ENCODE results near the gene HNRNPLL. TPM values are rescaled to one million over a fixed set of nuclear protein-coding genes. Genes with fewer than 3 reads are reported as not detected.

HNRNPLL gene
- total RNA-seq, 1 donor from 2014 or later = 35.6 TPM

DNA sequence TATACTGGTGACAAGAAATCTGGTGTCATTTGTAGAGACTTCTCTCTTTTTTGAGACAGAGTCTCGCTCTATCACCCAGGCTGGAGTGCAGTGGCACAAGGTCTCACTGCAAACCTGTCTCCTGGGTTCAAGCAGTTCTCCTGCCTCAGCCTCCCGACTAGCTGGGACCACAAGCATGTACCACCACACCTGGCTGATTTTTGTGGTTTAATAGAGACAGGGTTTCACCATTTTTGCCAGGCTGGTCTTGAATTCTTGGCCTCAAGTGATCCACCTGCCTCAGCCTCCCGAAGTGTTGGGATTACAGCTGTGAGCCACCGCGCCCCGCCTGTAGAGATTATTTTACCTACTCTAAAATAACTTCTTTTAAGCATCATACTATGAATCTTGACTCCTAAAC lies 6.5 kb downstream of the HNRNPLL start:
- no peak for DNase-seq (ENCODE audit: low read depth in 2 of 2)

DNA sequence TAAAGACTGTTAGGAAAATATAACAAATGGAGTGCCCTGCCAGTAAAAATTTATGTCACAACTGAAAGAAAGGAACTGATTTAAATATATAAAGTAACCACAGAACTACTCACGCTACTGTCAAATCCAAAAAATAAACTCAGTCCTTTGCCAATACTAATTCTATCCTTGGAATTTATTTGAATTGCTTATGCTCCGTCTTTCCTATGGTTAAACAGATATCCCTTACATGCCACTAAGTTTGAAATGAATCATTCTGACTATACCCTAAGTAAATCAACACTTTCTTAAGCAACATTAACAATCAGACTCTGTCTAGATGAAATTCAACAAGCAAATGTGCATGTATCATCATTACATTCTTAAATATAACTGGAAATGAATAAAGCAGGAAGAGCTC lies 9.8 kb downstream of the HNRNPLL start:
- no peak for DNase-seq (ENCODE audit: low read depth in 2 of 2)

DNA sequence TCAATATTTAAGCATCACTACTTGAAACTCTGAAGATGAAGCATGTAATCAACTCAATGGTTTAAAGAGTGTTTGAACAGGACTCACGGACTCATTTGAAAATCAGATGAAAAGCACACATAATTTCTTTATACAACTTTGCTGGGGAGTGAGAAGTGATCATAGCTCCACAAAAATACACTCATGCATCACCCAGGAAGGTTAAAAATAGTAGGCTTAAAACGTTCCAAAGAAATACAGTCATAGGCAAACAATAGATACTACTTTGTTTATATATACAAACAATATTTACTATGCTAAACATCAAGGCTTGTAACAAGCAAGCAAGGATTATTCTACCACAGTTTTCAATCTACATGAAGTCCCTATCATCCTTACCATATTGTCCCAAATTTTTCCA lies 11.6 kb downstream of the HNRNPLL start:
- no peak for DNase-seq (ENCODE audit: low read depth in 2 of 2)

DNA sequence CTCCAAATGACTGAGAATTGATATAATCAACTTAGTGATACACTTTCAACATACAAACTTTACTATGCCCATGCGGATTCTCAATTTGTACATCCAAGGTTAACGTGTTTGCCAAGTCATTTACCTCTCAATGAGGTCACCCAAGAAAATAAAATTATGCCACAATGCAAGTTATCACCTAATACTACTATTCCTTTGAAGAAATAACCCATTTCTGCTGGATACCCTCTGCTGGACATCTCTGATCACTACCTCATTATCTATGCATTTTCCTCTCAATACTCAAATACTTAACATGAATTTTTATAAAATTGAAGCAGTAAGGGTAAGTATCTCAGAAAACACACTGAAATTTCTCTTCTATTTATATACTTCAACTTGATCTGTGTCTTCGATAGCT lies 12.7 kb downstream of the HNRNPLL start:
- no peak for DNase-seq (ENCODE audit: low read depth in 2 of 2)

DNA sequence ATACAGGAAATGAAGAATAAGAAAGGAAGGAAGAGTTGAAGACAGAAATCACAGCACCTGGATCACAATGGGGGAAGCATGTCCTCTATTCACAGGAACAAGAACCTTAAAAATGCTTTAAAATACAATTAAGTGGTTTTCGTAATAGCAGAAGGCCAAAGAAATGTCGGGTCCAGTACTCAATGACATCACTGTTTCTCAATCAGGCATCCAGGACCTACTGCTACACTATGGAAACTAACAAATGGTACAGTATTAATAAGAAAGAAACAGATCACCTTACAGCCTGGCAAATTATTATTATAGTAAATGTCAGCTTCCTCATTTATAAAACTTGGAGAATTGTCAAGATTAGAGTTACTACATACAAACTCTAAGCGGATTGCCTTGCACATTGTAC lies 15.8 kb downstream of the HNRNPLL start:
- DNase-seq (ENCODE audit: low read depth in 2 of 2) = no peak

DNA sequence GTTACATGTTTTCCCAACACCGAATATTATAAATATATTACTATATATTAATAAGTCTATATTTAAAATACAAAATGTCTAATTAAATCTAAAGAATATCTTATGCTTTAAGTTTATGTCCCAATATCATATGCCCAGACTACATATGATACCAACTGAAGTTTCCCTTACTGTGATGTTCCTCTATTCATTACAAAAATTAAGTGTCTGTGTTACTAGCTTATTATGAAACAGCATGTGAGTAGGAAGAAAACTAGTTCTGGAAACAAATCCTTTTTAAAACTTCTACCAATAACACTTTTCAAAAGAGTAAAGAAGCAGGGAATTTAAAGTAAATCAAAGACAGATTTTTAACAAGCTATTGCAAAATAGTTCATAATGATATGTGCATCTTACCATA lies 17.8 kb downstream of the HNRNPLL start:
- DNase-seq (ENCODE audit: low read depth in 2 of 2) = no peak

DNA sequence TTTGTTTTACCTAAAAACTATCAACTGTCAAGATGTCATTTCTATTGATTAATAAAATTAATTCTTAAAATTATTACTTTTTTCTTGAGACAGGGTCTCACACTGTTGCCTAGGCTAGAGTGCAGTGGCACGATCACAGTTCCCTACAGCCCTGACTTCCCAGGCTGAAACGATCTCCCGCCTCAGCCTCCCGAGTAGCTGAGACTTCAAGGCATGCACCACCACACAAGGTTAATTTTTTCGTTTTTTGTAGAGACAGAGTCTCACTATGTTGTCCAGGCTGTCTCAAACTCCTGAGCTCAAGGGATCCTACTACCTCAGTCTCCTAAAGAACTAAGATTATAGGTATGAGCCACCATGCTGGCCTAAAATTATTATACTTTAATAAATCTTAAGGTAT lies 18.7 kb downstream of the HNRNPLL start:
- no peak for DNase-seq (ENCODE audit: low read depth in 2 of 2)

DNA sequence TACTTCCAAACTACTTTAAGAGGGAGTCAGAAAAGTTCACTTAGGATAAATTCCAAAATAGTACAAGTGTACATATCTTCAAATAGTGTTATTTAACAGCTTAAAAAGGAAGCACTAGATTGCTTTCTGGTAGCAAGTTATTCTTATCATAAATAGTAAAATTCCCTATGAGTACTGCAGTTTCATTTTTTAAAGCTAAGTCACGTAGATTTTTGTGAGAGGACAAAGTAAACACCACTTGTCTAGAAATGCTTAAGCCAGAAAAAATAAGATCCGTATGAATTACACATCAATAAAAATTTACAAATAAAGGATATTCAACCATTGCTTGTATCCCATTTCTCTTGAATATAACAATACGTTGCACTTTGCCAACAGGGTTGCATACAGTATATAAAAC lies 19.2 kb downstream of the HNRNPLL start:
- DNase-seq (ENCODE audit: low read depth in 2 of 2) = no peak

DNA sequence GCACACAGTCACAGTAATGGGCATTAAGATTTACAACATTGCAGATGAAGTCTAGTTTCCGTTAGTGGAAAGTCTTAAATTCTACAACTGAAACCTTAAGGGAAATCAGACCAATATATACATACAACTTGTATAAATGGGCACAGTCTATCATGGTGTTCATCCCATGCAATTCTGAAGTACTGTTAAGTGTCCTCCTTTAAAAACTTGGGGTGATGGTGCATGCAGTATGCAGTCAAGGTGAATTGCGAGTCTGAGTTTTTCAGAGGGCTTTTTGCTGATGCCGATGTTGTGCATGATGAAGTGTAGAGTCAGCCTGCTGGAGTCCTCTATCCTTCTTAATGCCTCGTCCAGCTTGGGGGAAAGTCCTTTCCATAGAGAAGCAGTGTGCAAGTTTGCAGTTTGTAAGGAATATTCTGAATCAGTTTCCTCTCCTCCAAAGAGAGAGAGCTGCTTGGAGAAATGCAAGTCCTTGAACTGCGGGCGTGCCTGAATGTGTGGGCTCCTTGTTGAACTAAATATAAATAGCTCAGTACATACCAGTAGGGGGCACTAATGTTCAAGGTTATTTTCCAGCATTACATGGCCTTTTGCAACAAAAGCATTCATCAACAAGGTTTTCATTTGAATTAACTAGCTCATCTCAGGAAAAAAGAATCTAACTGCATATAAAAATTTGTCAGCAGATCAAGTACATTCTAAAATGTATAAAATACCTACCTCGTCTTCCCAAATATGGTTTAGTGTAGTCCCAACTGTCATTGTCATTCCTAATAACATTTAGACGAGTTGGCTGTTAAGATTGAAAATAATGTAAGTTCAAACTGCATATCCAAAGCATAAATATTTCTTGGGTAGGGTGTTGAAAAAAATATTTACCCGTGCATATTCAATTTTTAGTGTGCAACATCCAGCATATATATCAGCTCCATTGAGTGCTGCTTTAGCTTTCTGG lies 21.3 kb downstream of the HNRNPLL start:
- peak; percentile 75 to 83 for DNase-seq (ENCODE audit: low read depth in 2 of 2)

DNA sequence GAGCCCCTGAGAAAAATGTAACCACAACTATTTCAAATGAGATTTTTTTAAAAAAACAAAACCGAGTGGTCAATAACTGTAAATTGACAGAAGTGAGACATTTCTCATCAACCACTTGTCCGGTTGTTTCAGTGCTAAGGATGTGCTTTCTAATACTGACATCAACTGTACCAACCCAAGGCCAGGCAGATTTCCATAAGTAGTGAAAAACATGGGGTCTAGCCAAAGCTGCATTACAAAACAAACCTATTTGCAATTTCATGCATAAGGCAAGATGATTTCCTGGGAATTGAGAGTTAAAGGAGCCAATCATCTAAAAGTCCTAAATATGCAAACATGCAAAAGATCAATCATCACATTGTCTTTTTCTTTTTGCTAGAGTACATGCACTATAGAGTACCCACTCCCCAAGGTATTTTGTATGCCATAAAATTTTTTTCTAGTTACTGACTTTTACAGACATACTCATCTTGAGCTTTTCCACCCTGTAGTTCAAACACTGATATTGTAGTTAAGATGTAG lies 22.6 kb downstream of the HNRNPLL start:
- no peak for DNase-seq (ENCODE audit: low read depth in 2 of 2)

DNA sequence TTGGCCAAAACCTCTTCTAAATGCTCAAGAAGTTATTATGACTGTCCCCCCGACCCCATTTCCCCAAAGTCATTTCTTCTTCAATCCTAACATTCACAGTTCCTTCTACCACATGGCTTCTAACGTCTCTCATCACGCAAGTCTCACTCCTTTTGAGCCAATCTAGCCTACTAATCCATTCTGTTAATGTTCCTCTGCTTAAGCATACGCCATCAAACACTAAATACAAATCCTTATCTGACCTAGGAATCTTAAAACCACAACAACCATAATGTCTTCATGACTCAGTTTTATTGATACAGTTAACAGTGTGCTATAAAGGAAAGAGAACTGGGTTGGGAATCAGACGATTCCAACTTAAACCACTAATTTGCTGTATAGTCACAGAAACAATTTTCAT lies 23.9 kb downstream of the HNRNPLL start:
- no peak for DNase-seq (ENCODE audit: low read depth in 2 of 2)

DNA sequence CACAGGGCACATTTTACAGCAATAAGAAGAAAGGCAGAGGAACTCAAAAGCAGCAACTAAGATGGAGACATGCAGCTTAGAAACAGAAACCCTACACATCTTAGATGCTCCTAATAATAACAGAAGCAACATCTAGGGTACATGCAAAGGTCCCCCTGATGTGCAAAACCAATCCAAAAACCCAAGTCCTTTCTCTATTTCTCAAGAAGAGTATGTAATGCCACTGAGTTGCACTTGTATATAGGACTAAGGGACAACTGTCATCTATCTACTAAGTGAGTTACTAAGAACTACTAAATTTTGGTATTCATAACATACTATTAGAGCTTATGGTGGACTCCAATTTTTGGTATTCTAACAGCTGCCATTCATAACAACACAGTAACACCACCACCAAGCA lies 28.4 kb downstream of the HNRNPLL start:
- DNase-seq (ENCODE audit: low read depth in 2 of 2) = no peak

DNA sequence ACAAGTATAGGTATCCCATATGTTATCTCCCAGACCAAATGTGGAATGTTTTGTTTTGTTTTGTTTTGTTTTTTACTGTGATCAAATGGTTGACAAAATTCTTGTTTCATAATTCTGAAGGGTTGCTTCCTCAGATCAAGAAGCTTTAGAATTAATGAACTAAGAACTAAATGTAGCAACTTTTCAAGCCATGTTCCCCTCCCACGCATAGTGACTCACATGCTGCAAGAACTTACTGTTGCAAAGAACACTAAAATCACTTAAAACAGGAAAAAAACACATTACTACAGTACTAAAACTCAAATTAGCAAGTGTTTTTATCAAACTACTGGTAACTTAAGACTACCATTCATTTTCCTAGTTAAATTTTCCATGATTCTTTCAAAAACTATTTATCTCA lies 30.6 kb downstream of the HNRNPLL start:
- DNase-seq (ENCODE audit: low read depth in 2 of 2) = peak in 1 of 2 donors; percentile 17

DNA sequence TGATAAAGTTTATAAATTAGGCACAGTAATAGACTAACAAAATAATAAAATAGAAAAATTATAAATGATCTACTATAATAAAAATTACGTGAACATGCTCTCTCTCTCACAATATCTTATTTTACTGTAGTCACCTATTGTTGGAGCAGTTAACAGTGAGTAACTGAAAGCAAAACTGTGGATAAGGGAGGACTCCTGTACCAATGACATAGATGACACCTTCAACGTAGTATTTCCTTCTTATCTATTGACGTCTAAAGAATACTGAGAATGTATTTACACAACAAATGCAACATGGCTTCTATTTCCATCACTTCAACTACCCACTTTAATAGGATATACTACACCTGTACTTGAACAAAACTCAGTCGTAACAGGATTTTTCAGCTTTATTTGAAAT lies 31.5 kb downstream of the HNRNPLL start:
- no peak for DNase-seq (ENCODE audit: low read depth in 2 of 2)

DNA sequence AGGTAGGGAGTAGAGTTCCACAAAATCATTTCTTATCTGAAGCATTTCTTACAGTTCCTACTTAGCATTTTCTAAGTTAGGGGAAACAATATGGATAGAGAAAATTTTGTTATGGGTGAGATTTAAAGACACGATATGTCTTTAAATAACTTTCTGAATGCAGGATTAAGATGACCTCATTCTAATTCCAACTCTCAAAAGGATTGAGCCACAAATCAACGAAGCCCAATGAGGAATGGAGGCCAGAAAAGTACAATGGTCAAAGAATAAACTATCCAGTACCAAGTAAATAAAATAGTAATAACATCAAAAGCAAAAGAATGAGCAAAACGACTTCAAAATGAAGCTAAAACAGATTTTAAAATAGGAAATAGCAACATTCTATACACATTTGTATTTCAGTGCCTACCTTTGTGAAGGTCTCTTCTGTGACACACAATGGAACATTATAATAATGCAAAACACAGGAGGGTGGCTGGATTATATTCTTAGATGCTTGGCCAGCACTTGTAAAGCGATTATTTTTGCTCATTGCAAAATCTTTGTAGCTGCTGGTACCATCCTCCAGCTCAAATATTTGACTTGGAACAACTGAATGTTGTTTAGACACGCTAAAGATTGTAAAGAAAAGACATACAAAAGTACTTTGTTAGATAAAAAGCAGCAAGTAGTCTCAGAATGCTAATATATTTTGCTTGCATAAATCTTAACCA lies 33.8 kb downstream of the HNRNPLL start:
- no peak for DNase-seq (ENCODE audit: low read depth in 2 of 2)

DNA sequence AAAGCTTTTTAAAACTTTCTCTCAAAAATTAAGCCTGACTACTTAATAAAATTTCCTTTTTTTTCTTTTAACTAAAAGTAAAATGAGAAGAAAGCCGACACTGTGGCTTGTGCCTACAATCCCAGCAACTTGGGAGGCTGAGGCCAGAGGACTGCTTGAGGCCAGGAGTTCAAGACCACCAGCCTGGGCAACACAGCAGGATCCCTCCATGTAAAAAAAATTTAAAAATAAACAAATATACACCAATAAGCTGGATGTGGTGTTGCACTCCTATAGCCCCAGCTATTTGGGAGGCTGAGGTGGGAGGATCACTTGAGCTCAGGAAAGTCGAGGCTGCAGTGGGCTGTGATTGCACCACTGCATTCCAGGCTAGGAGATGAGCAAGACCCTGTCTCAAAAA lies 37.4 kb downstream of the HNRNPLL start:
- DNase-seq (ENCODE audit: low read depth in 2 of 2) = no peak

DNA sequence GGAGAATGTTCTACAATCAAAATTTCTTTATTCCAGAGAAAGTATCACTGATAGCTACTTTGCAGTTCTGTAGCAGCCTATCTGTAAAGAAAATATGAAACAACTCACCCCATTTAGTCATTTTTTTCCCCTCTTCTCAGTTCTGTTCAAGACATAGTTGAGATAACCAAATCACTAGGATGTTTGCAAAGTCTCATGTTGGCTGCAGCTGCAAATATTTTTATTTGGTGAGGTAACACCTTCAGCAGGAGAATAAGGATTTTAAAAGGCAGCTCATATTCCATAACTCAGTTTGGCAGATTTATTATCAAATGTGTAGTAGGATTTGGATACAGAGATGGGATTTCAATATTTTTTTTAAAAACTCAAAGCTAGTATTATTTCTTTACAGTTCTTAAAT lies 41.0 kb downstream of the HNRNPLL start:
- DNase-seq (ENCODE audit: low read depth in 2 of 2) = no peak

DNA sequence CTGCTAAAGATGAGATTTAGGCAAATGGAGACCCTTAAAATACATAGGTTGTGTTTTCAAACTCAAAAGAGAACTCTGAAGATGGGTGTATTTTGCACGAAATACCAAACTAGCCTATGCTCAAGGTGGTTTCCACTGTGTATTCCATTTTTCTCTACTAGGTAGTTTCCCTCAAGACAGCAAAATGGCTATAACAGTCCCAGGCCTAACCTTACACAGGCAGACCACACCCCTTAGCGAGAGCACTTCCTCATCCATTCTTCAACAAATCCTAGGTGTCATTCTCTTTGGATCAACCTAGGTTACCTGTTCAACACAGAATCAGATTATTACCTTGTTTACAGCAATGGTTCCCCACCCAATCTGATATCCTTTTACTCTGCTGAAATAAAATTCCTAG lies 42.6 kb downstream of the HNRNPLL start:
- DNase-seq (ENCODE audit: low read depth in 2 of 2) = no peak

DNA sequence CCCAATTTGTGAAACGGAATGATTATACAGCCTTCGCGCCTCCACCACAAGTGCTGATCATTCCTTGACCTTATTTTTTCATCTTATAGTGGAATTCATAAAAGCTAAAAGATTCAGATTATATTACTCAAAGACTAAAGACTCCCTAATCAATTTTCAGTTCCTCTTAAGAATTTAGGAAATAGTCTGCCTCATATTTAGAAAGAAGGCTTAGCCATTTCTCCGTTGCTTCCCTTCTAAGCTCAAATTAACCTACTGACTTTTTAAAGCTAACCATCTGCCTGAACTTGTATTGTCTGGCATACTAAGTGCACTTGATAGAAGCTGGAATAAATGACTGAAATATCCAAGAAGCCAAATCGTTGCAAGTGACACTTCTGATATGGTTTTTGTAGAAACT lies 44.7 kb downstream of the HNRNPLL start:
- no peak for DNase-seq (ENCODE audit: low read depth in 2 of 2)

DNA sequence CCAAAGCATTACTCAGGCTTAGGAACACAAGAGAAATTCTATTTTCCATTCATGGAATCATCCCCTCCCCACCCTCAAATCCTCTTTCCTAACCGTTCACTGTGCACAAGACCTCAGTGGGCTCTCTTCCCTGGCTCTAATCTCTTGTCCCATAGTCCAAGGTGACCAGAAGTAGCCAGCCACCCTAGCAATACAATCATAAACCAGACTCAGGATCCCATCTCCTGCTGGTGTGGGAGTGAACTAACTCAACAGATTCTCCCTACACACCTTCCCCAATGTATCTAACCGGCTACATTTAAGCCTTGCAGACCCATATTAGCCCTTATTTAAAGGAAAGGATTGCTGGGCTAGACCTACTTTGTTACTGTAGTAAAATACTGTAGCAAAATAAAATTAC lies 45.5 kb downstream of the HNRNPLL start:
- DNase-seq (ENCODE audit: low read depth in 2 of 2) = no peak

DNA sequence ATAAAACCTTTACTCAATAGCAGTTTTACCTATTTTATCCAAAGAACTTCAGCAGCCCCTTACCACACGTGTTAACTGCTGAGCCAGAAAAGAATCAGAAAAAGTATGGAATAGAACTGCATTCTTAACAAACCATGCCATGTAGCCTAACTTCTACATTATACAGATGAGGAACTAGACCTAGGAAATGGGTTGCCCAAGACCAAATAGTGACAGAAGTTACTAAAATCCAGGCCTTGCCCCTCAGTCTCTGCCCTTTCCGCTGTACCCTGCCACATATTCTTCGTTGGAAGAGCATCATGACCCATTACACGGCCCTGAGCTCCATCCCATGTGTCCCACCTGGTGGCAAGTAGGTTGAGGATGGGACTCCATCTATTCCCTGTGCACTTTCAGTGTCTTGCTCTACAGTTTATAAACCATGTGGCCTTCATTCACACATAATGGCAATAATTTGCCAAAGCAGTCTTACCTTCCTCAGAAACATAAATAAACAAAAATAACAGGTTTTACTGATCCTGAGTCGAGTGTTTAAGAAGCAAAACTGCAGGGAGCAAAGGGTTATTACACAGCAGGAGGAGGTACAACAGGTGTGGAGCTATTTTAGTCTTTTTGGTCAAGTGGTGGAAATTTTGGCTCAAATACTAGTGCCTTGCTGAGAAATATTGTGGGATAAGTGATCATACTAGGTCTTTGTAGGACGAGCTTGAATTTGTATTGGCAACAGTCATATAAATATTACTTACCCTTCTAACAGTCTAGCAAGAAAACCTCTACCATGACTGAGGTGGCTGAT lies 46.5 kb downstream of the HNRNPLL start:
- no peak for DNase-seq (ENCODE audit: low read depth in 2 of 2)
